GM18951 (cell line): ENCODE measurements around the gene SPIRE2.

Source experiments
- POLR2A ChIP-seq: IDR thresholded peaks from 4 replicates; pipeline ENCODE4 v1.6.1; 2011; ENCODE audit warnings: mild to moderate bottlenecking; ENCODE audit not compliant: insufficient read length, insufficient read depth; ENCODE audit errors: extremely low read depth
- in situ Hi-C: fragments of 300-500 bp; cut with MboI; formaldehyde crosslinking; loops from one replicate; pipeline ENCODE4 v1.12.0; 2022; ENCODE audit warnings: low sequenced_read_pairs, mixed read lengths, inconsistent platforms; ENCODE audit not compliant: unreplicated experiment

The SPIRE2 gene

DNA sequence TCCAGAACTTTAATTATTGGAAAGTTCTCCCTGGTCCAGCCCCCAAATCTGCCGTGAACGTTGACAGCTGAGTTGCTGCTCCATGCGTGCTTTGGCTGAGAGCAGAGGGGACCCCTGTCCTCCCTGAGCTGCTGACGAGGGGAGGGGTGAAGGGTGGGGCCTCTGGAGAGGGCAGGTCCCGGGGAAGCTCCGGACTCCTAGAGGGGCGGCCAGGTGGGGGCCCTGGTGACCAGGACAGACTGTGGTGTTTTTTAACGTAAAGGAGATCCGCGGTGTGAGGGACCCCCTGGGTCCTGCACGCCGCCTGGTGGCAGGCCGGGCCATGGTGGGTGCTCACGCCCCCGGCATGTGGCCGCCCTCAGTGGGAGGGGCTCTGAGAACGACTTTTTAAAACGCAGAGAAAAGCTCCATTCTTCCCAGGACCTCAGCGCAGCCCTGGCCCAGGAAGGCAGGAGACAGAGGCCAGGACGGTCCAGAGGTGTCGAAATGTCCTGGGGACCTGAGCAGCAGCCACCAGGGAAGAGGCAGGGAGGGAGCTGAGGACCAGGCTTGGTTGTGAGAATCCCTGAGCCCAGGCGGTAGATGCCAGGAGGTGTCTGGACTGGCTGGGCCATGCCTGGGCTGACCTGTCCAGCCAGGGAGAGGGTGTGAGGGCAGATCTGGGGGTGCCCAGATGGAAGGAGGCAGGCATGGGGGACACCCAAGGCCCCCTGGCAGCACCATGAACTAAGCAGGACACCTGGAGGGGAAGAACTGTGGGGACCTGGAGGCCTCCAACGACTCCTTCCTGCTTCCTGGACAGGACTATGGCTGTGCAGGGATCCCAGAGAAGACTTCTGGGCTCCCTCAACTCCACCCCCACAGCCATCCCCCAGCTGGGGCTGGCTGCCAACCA is 90.4 kb downstream of the SPIRE2 start, which contains the start of gene MC1R:
Gene MC1R (plus strand): TSS at position 410 of the 895 bp plus-strand sequence. CDS start 397 bp downstream, at position 807.
- no peak for TF ChIP-seq POLR2A
- in situ Hi-C loops, result no loop called here

DNA sequence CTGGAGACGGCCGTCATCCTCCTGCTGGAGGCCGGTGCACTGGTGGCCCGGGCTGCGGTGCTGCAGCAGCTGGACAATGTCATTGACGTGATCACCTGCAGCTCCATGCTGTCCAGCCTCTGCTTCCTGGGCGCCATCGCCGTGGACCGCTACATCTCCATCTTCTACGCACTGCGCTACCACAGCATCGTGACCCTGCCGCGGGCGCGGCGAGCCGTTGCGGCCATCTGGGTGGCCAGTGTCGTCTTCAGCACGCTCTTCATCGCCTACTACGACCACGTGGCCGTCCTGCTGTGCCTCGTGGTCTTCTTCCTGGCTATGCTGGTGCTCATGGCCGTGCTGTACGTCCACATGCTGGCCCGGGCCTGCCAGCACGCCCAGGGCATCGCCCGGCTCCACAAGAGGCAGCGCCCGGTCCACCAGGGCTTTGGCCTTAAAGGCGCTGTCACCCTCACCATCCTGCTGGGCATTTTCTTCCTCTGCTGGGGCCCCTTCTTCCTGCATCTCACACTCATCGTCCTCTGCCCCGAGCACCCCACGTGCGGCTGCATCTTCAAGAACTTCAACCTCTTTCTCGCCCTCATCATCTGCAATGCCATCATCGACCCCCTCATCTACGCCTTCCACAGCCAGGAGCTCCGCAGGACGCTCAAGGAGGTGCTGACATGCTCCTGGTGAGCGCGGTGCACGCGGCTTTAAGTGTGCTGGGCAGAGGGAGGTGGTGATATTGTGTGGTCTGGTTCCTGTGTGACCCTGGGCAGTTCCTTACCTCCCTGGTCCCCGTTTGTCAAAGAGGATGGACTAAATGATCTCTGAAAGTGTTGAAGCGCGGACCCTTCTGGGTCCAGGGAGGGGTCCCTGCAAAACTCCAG is 91.5 kb downstream of the SPIRE2 start:
- in situ Hi-C loops, result no loop called here
- TF ChIP-seq POLR2A, result no peak

DNA sequence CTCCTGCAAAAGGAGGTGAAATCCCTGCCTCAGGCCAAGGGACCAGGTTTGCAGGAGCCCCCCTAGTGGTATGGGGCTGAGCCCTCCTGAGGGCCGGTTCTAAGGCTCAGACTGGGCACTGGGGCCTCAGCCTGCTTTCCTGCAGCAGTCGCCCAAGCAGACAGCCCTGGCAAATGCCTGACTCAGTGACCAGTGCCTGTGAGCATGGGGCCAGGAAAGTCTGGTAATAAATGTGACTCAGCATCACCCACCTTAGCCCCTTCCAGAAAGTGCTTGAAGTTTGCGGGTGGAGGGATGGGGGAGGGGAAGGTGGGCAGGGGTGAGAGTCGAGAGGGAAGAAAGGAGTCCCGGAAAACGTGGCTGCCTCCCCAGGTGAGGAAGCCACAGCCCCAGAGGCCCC is 92.4 kb downstream of the SPIRE2 start:
- in situ Hi-C loops, result no loop called here
- no peak for TF ChIP-seq POLR2A
